ENCODE results near the gene TCF4.

Gene TCF4

GRCh38 chr18:55404832-55405465 lies 183.0 kb downstream of the TCF4 start:
- Histone ChIP-seq H3K9ac (ENCODE audit: low read depth, low read length, poor library complexity, severe bottlenecking) (no peak overlapping the region), H3K4me2 (ENCODE audit: low read depth, low read length, poor library complexity, severe bottlenecking) (no peak overlapping the region), H3K9me3 (ENCODE audit: insufficient read depth, low read depth, low read length) (no peaks in the 10 kb centered on the region), H3K27me3 (ENCODE audit: insufficient read depth, low read length, poor library complexity, severe bottlenecking) (no peaks in the 10 kb centered on the region), H2AFZ (ENCODE audit: low read length) (no peak overlapping the region), H3K36me3 (ENCODE audit: insufficient read depth, low read length) (no peaks in the 10 kb centered on the region), H3K79me2 (ENCODE audit: insufficient read depth, low read length) (no peaks in the 10 kb centered on the region), H3K4me3 (ENCODE audit: low read length, poor library complexity, severe bottlenecking) (no peak overlapping the region), H3K4me1 (ENCODE audit: insufficient read depth, low read length, poor library complexity, severe bottlenecking) (no peaks in the 10 kb centered on the region), H3K9me2 (replicated peaks; ENCODE audit: low read depth, low read length) (no peaks in the 10 kb centered on the region), H4K20me1 (ENCODE audit: insufficient read depth, low read length, poor library complexity, severe bottlenecking) (no peaks in the 10 kb centered on the region), H3F3A (ENCODE audit: low read depth) (no peaks in the 10 kb centered on the region)
- no peak for TF ChIP-seq EZH2phosphoT487 (IDR thresholded peaks at IDR 0.05; ENCODE audit: borderline replicate concordance)
- TF ChIP-seq CTCF (conservative IDR thresholded peaks at IDR 0.05; ENCODE audit: low read length) = no peak

GRCh38 chr18:55404136-55404830 lies 183.7 kb downstream of the TCF4 start:
- Histone ChIP-seq H3K4me3 (ENCODE audit: low read length, poor library complexity, severe bottlenecking) (no peak overlapping the region), H3K9ac (ENCODE audit: low read depth, low read length, poor library complexity, severe bottlenecking) (no peak overlapping the region), H3F3A (ENCODE audit: low read depth) (no peaks in the 10 kb centered on the region), H4K20me1 (ENCODE audit: insufficient read depth, low read length, poor library complexity, severe bottlenecking) (no peaks in the 10 kb centered on the region), H3K4me1 (ENCODE audit: insufficient read depth, low read length, poor library complexity, severe bottlenecking) (no peaks in the 10 kb centered on the region), H3K27me3 (ENCODE audit: insufficient read depth, low read length, poor library complexity, severe bottlenecking) (no peaks in the 10 kb centered on the region), H3K9me2 (replicated peaks; ENCODE audit: low read depth, low read length) (no peaks in the 10 kb centered on the region), H2AFZ (ENCODE audit: low read length) (no peak overlapping the region), H3K9me3 (ENCODE audit: insufficient read depth, low read depth, low read length) (no peaks in the 10 kb centered on the region), H3K36me3 (ENCODE audit: insufficient read depth, low read length) (no peaks in the 10 kb centered on the region), H3K4me2 (ENCODE audit: low read depth, low read length, poor library complexity, severe bottlenecking) (no peak overlapping the region), H3K79me2 (ENCODE audit: insufficient read depth, low read length) (no peaks in the 10 kb centered on the region)
- TF ChIP-seq EZH2phosphoT487 (IDR thresholded peaks at IDR 0.05; ENCODE audit: borderline replicate concordance) = no peak
- no peak for TF ChIP-seq CTCF (conservative IDR thresholded peaks at IDR 0.05; ENCODE audit: low read length)

- no peak overlapping the region for H3K4me2 ChIP-seq (ENCODE audit: low read depth, low read length, poor library complexity, severe bottlenecking)
- H3F3A ChIP-seq (ENCODE audit: low read depth) = no peaks in the 10 kb centered on the region
- no peaks in the 10 kb centered on the region for H3K9me2 ChIP-seq (replicated peaks; ENCODE audit: low read depth, low read length)
- no peaks in the 10 kb centered on the region for H3K9me3 ChIP-seq (ENCODE audit: insufficient read depth, low read depth, low read length)
- no peaks in the 10 kb centered on the region for H3K36me3 ChIP-seq (ENCODE audit: insufficient read depth, low read length)
- H4K20me1 ChIP-seq (ENCODE audit: insufficient read depth, low read length, poor library complexity, severe bottlenecking) = no peaks in the 10 kb centered on the region
- no peak overlapping the region for H3K4me3 ChIP-seq (ENCODE audit: low read length, poor library complexity, severe bottlenecking)
- no peak overlapping the region for H3K9ac ChIP-seq (ENCODE audit: low read depth, low read length, poor library complexity, severe bottlenecking)
- H3K79me2 ChIP-seq (ENCODE audit: insufficient read depth, low read length) = no peaks in the 10 kb centered on the region
- H3K4me1 ChIP-seq (ENCODE audit: insufficient read depth, low read length, poor library complexity, severe bottlenecking) = no peaks in the 10 kb centered on the region
- TF ChIP-seq EZH2phosphoT487 (IDR thresholded peaks at IDR 0.05; ENCODE audit: borderline replicate concordance) (no peak), CTCF (conservative IDR thresholded peaks at IDR 0.05; ENCODE audit: low read length) (no peak)
- no peak overlapping the region for H2AFZ ChIP-seq (ENCODE audit: low read length)
- no peaks in the 10 kb centered on the region for H3K27me3 ChIP-seq (ENCODE audit: insufficient read depth, low read length, poor library complexity, severe bottlenecking)
These were observed 184.5 kb downstream of the TCF4 start for GRCh38 chr18:55403421-55403949.

Data from Loucy (cell line).